Panc1 (cell line): ENCODE results near the gene PAGE2. TPM values are rescaled to one million over a fixed set of nuclear protein-coding genes. Genes with fewer than 3 reads are reported as not detected.
A peak's percentile ranks its signal among the peaks of the same experiment; 100 is the strongest.

Experiments used
- ATAC-seq: fragments of 200-7000 bp; cut with Tn5 transposase; 2 replicates; pipeline ENCODE4 v1.9.1; 2020; ENCODE audit warnings: mild to moderate bottlenecking, moderate library complexity
- Bru-seq: library from RNA; stranded (reverse); fragments of 400-500 nt; gene quantifications from one replicate; lab custom pipeline; 2021; lab: Mats Ljungman, UMichigan
- BruChase-seq, 2 experiments: library from RNA; stranded (reverse); fragments of 400-500 nt; gene quantifications; one replicate each; lab custom pipeline; 2021; lab: Mats Ljungman, UMichigan
- BruUV-seq: library from RNA; stranded (reverse); fragments of 400-500 nt; replicated peaks from 2 replicates; lab custom pipeline; 2021; lab: Mats Ljungman, UMichigan
- CTCF ChIA-PET: fragments of 300-600 bp; sonication (Branson Sonifier 250); formaldehyde crosslinking; loops from one replicate; lab custom pipeline; 2022; ENCODE audit warnings: antibody characterized with exemption; lab: Charles Lee
- POLR2A ChIA-PET: fragments of 300-600 bp; sonication (Branson Sonifier 250); formaldehyde crosslinking; loops from one replicate; lab custom pipeline; 2022; ENCODE audit warnings: antibody characterized with exemption; lab: Charles Lee
- DNase-seq: peaks from one replicate; pipeline ENCODE4 v3.0.0-alpha.2; 2010; ENCODE audit warnings: low read depth, low spot score
- H3K27ac ChIP-seq: 2 replicates; pipeline ENCODE4 v1.5.1; 2011; ENCODE audit warnings: mild to moderate bottlenecking, low read length, inconsistent platforms
- H3K27me3 ChIP-seq: fragments of 200-500 bp; sonication (Bioruptor generic); 2 replicates; pipeline ENCODE4 v1.6.0; 2014; ENCODE audit warnings: low read length, inconsistent platforms; ENCODE audit not compliant: control insufficient read depth, insufficient read depth
- H3K36me3 ChIP-seq: fragments of 200-500 bp; sonication (Bioruptor generic); 2 replicates; pipeline ENCODE4 v1.5.1; 2014; ENCODE audit warnings: inconsistent platforms, mild to moderate bottlenecking, low read length, moderate library complexity; ENCODE audit not compliant: control insufficient read depth, insufficient read depth
- H3K4me1 ChIP-seq: 2 replicates; pipeline ENCODE4 v1.5.1; 2011; ENCODE audit warnings: inconsistent platforms, mild to moderate bottlenecking, low read length, moderate library complexity; ENCODE audit not compliant: control insufficient read depth, insufficient read depth
- H3K4me3 ChIP-seq, 2 experiments: 2 replicates each; pipeline ENCODE4 v1.5.1; 2011 to 2012; ENCODE audit warnings: low read depth in 2 of 2, low read length in 2 of 2, mild to moderate bottlenecking in 2 of 2, inconsistent platforms in 1 of 2, moderate library complexity in 1 of 2
- H3K9me3 ChIP-seq: fragments of 200-500 bp; sonication (Bioruptor generic); 2 replicates; pipeline ENCODE4 v1.5.1; 2014; ENCODE audit warnings: low read depth, mild to moderate bottlenecking, inconsistent platforms, low read length, moderate library complexity; ENCODE audit not compliant: control insufficient read depth, insufficient read depth
- CTCF ChIP-seq: fragments of 450-650 bp; IDR thresholded peaks from 2 replicates; pipeline ENCODE4 v1.5.1; 2017; ENCODE audit warnings: mild to moderate bottlenecking
- POLR2AphosphoS5 ChIP-seq: IDR thresholded peaks from 2 replicates; pipeline ENCODE4 v1.6.1; 2012; ENCODE audit warnings: mild to moderate bottlenecking, low read depth, low read length, moderate library complexity
- REST ChIP-seq, 2 experiments: IDR thresholded peaks; 2 replicates each; pipeline ENCODE4 v1.6.1; 2011 to 2012; ENCODE audit warnings: low read depth in 2 of 2, control low read depth in 1 of 2, low read length in 1 of 2, mild to moderate bottlenecking in 1 of 2, moderate library complexity in 1 of 2; ENCODE audit not compliant: insufficient read depth in 1 of 2
- SIN3A ChIP-seq: IDR thresholded peaks from 2 replicates; pipeline ENCODE4 v1.6.1; 2012; ENCODE audit warnings: low read depth, mild to moderate bottlenecking, low read length, moderate library complexity, borderline replicate concordance; ENCODE audit not compliant: insufficient read depth
- TCF7L2 ChIP-seq: IDR thresholded peaks from 2 replicates; pipeline ENCODE4 v1.6.1; 2011; ENCODE audit warnings: mild to moderate bottlenecking, low read depth, low read length, inconsistent platforms
- in situ Hi-C: cut with HindIII; loops from 2 replicates; pipeline ENCODE4 v1.10.0; 2016; ENCODE audit warnings: low sequenced_read_pairs, low pct_unique_long_range_greater_than_20kb
- intact Hi-C: fragments of 100-400 bp; cut with micrococcal nuclease; formaldehyde crosslinking; loops from one replicate; pipeline ENCODE4 v1.10.0; 2022; ENCODE audit not compliant: unreplicated experiment
- long read RNA-seq: library from polyadenylated mRNA; unstranded; transcript quantifications from one replicate; pipeline ENCODE4 v2.0.0, GENCODE V29; 2021; ENCODE audit not compliant: unreplicated experiment
- polyA plus RNA-seq: library from polyadenylated mRNA; unstranded; fragments of >200 nt; gene quantifications from one replicate; pipeline ENCODE4 v1.2.1, GENCODE V29; 2012; ENCODE audit warnings: missing spikeins; ENCODE audit not compliant: insufficient read length
- total RNA-seq: library from RNA; stranded (reverse); gene quantifications from one replicate; pipeline ENCODE4 v1.2.1, GENCODE V29; 2021; ENCODE audit not compliant: unreplicated experiment

PAGE2 gene
- total RNA-seq: not detected
- polyA plus RNA-seq: not detected
- Bru-seq, nascent RNA: not detected
- BruChase-seq, experiment 1, labeled RNA remaining after a 2-hour chase: percentile 13 among the genes with signal in this experiment
- BruChase-seq, experiment 2, labeled RNA remaining after a 6-hour chase: not detected
- long read RNA-seq: 0 reads

- DNase-seq: no peak
- BruUV-seq: no TSS peak
Measured at GRCh38 chrX:55088795-55089489, at the start of gene PAGE2. TSS of gene PAGE2 (plus strand) at chrX:55089018. CDS start at chrX:55090021, 1,003 bp downstream.

GRCh38 chrX:55039471-55039870 is 49.3 kb upstream of the PAGE2 start:
- Histone ChIP-seq H3K27ac (no peak overlapping the region), H3K9me3 (no peaks in the 10 kb centered on the region), H3K4me3 (no peak overlapping the region), H3K36me3 (no peaks in the 10 kb centered on the region), H3K4me1 (no peaks in the 10 kb centered on the region), H3K27me3 (no peaks in the 10 kb centered on the region)
- intact Hi-C loops: no loop called here
- ATAC-seq: no peak
- in situ Hi-C loops: no loop called here
- ChIA-PET CTCF (no interaction called here), POLR2A (no interaction called here)
- no TSS peak for BruUV-seq
- DNase-seq: no peak
- TF ChIP-seq POLR2AphosphoS5 (no peak), CTCF (no peak), SIN3A (no peak), REST (IDR thresholded peaks at IDR 0.05; ENCODE audit: insufficient read depth in 1 of 2, low read depth in 2 of 2, low read length in 1 of 2) (no peak)

More at GRCh38 chrX:55088795-55089489, at the start of gene PAGE2:
- POLR2A ChIA-PET: no interaction called here
- Histone ChIP-seq H3K4me3 (no peak within 1 kb of the TSS), H3K4me1 (no peaks in the 10 kb centered on the region), H3K27ac (no peak within 1 kb of the TSS), H3K9me3 (no peaks in the 10 kb centered on the region), H3K36me3 (no peaks in the 10 kb centered on the region), H3K27me3 (no peaks in the 10 kb centered on the region)
- ATAC-seq: no peak
- CTCF ChIA-PET: no interaction called here
- TF ChIP-seq REST (IDR thresholded peaks at IDR 0.05; ENCODE audit: insufficient read depth in 1 of 2, low read depth in 2 of 2, low read length in 1 of 2) (no peak), TCF7L2 (no peak), POLR2AphosphoS5 (no peak), CTCF (no peak), SIN3A (no peak)
- intact Hi-C loops: no loop called here
- in situ Hi-C loops: no loop called here
